OCI-LY1 (cell line): ENCODE data around the gene SPRED3.

Experiments
- H2AFZ ChIP-seq: fragments of 200-600 bp; sonication (generic), shearing (Covaris generic); 2 replicates; pipeline ENCODE4 v1.6.0; 2014; ENCODE audit warnings: antibody characterized with exemption, mild to moderate bottlenecking, low read length
- H3F3A ChIP-seq: fragments of 200-600 bp; sonication (generic), shearing (Covaris generic); 2 replicates; pipeline ENCODE4 v1.6.0; 2014; ENCODE audit warnings: mild to moderate bottlenecking, antibody characterized with exemption, low read length, moderate library complexity; ENCODE audit not compliant: insufficient read depth
- H3K27ac ChIP-seq: fragments of 200-600 bp; sonication (generic); 2 replicates; pipeline ENCODE4 v1.5.1; 2014; ENCODE audit warnings: low read length, mixed run types, mild to moderate bottlenecking, low read depth; ENCODE audit not compliant: poor library complexity, severe bottlenecking
- H3K27me3 ChIP-seq: fragments of 200-600 bp; sonication (generic); 2 replicates; pipeline ENCODE4 v1.6.0; 2014; ENCODE audit warnings: antibody characterized with exemption, mild to moderate bottlenecking, low read length, moderate library complexity; ENCODE audit not compliant: insufficient read depth
- H3K36me3 ChIP-seq: fragments of 200-600 bp; sonication (generic); 2 replicates; pipeline ENCODE4 v1.6.1; 2014; ENCODE audit warnings: mild to moderate bottlenecking, antibody characterized with exemption, low read length, moderate library complexity, mixed read lengths; ENCODE audit not compliant: insufficient read depth
- H3K4me1 ChIP-seq: fragments of 200-600 bp; sonication (generic); 2 replicates; pipeline ENCODE4 v1.5.1; 2014; ENCODE audit warnings: mild to moderate bottlenecking, low read length, moderate library complexity; ENCODE audit not compliant: insufficient read depth, severe bottlenecking
- H3K4me2 ChIP-seq: fragments of 200-600 bp; sonication (generic), shearing (Covaris generic); 2 replicates; pipeline ENCODE4 v1.6.1; 2014; ENCODE audit warnings: low read length
- H3K4me3 ChIP-seq: fragments of 200-600 bp; sonication (generic); 2 replicates; pipeline ENCODE4 v1.5.1; 2014; ENCODE audit warnings: low read length, low read depth, mild to moderate bottlenecking, mixed read lengths; ENCODE audit not compliant: poor library complexity, severe bottlenecking
- H3K79me2 ChIP-seq: fragments of 200-600 bp; shearing (Covaris generic); 2 replicates; pipeline ENCODE4 v1.6.1; 2016; ENCODE audit warnings: mixed run types, low read length, mixed read lengths; ENCODE audit not compliant: insufficient read depth
- H3K9ac ChIP-seq: fragments of 200-600 bp; sonication (generic), shearing (Covaris generic); 2 replicates; pipeline ENCODE4 v1.6.1; 2014; ENCODE audit warnings: mild to moderate bottlenecking, low read length, mixed read lengths
- H3K9me2 ChIP-seq: fragments of 200-600 bp; sonication (generic), shearing (Covaris generic); 2 replicates; pipeline ENCODE4 v1.6.1; 2014; ENCODE audit warnings: low read depth, mild to moderate bottlenecking, low read length, mixed read lengths
- H3K9me3 ChIP-seq: fragments of 200-600 bp; shearing (Covaris generic); 2 replicates; pipeline ENCODE4 v1.6.1; 2014; ENCODE audit warnings: low read length, mixed read lengths
- H4K20me1 ChIP-seq: fragments of 200-600 bp; sonication (generic), shearing (Covaris generic); 2 replicates; pipeline ENCODE4 v1.6.0; 2016; ENCODE audit warnings: mild to moderate bottlenecking, low read length; ENCODE audit not compliant: insufficient read depth
- CTCF ChIP-seq: fragments of 200-600 bp; sonication (generic), shearing (Covaris generic); IDR thresholded peaks from 2 replicates; pipeline ENCODE4 v1.5.1; 2017; ENCODE audit warnings: mild to moderate bottlenecking, antibody characterized with exemption, low read length, moderate library complexity, mixed read lengths
- EZH2 ChIP-seq: fragments of 200-600 bp; sonication (generic), shearing (Covaris generic); IDR thresholded peaks from 2 replicates; pipeline ENCODE4 v1.8.0; 2017; ENCODE audit warnings: borderline replicate concordance, mixed run types, mild to moderate bottlenecking, antibody characterized with exemption, low read length, moderate library complexity, mixed read lengths

Gene SPRED3

GRCh38 chr19:38386971-38387549 is 1.4 kb upstream of the SPRED3 start:
- Histone ChIP-seq H3K9ac (no peak overlapping the region), H3K27ac (no peak overlapping the region), H3K4me3 (peak overlapping the region; percentile 54), H3K4me1 (peaks cover 22% of the 10 kb centered on the region), H3K36me3 (peaks cover 22% of the 10 kb centered on the region), H3K27me3 (no peaks in the 10 kb centered on the region), H4K20me1 (no peaks in the 10 kb centered on the region), H3K4me2 (peak overlapping the region; percentile 75), H2AFZ (no peak overlapping the region), H3F3A (no peaks in the 10 kb centered on the region), H3K9me3 (no peaks in the 10 kb centered on the region), H3K79me2 (no peaks in the 10 kb centered on the region), H3K9me2 (no peaks in the 10 kb centered on the region)
- TF ChIP-seq EZH2 (no peak), CTCF (no peak)

- Histone ChIP-seq H3K27ac (no peak within 1 kb of the TSS), H3K4me2 (peak within 1 kb of the TSS; percentile 75), H3K27me3 (no peaks in the 10 kb centered on the region), H3F3A (no peaks in the 10 kb centered on the region), H3K36me3 (peaks cover 16% of the 10 kb centered on the region), H3K9me3 (no peaks in the 10 kb centered on the region), H3K4me1 (peaks cover 22% of the 10 kb centered on the region), H3K4me3 (peak within 1 kb of the TSS; percentile 54), H3K9ac (no peak within 1 kb of the TSS), H4K20me1 (no peaks in the 10 kb centered on the region), H2AFZ (no peak within 1 kb of the TSS), H3K79me2 (no peaks in the 10 kb centered on the region), H3K9me2 (no peaks in the 10 kb centered on the region)
- no peak for TF ChIP-seq EZH2
- TF ChIP-seq CTCF: no peak
Measured at GRCh38 chr19:38387550-38388348, 748 bp upstream of the SPRED3 start, which contains the start of gene GGN. Gene GGN (minus strand): TSS chr19:38388034. CDS start chr19:38387261, 773 bp downstream.

GRCh38 chr19:38389101-38389925 is 816 bp downstream of the SPRED3 start:
- Histone ChIP-seq H3K4me1 (peaks cover 22% of the 10 kb centered on the region), H3K4me2 (peak overlapping the region; percentile 29; the same call in 1 of the 2 replicates), H3F3A (no peaks in the 10 kb centered on the region), H2AFZ (no peak overlapping the region), H3K79me2 (no peaks in the 10 kb centered on the region), H3K27ac (no peak overlapping the region), H3K9me2 (no peaks in the 10 kb centered on the region), H3K36me3 (peaks cover under 1% of the 10 kb centered on the region; the same call in 1 of the 2 replicates), H3K9ac (no peak overlapping the region), H3K27me3 (no peaks in the 10 kb centered on the region), H4K20me1 (no peaks in the 10 kb centered on the region), H3K9me3 (no peaks in the 10 kb centered on the region), H3K4me3 (no peak overlapping the region)
- TF ChIP-seq EZH2 (no peak), CTCF (no peak)
